SK-N-SH (cell line): ENCODE data around the gene ANAPC2. TPM values are rescaled to one million over a fixed set of nuclear protein-coding genes. Genes with fewer than 3 reads are reported as not detected.

Source experiments
- CTCF ChIA-PET: fragments of 300-600, 350-600 bp; formaldehyde crosslinking; extraction: SDS; loops from one replicate; lab custom pipeline; 2021; lab: Yijun Ruan, JAX
- POLR2A ChIA-PET: fragments of 350-600 bp; sonication (Branson Sonifier 250); formaldehyde crosslinking; extraction: SDS; loops from one replicate; lab custom pipeline; 2020; ENCODE audit warnings: antibody characterized with exemption, inconsistent platforms; lab: Yijun Ruan, JAX
- DNase-seq: peaks from one replicate; pipeline ENCODE4 v3.0.0; 2012
- H2AFZ ChIP-seq: fragments of 200-600 bp; sonication (generic); 2 replicates; pipeline ENCODE4 v1.8.1; 2016; ENCODE audit warnings: antibody characterized with exemption, mild to moderate bottlenecking, low read depth
- H3F3A ChIP-seq: fragments of 200-600 bp; sonication (generic); replicated peaks from 2 replicates; pipeline ENCODE3; 2016; ENCODE audit warnings: antibody characterized with exemption, mild to moderate bottlenecking; ENCODE audit not compliant: insufficient read depth
- H3K27ac ChIP-seq, 2 experiments: fragments of 200-500 bp in 1 of 2; fragments of 200-600 bp in 1 of 2; sonication (Bioruptor generic) in 1 of 2; sonication (generic), shearing (Covaris generic) in 1 of 2; 2 replicates each; pipeline versions ENCODE4 v1.5.1 to v1.6.1; 2014 to 2016; ENCODE audit warnings: low read depth in 2 of 2, inconsistent platforms in 1 of 2, low read length in 1 of 2, mild to moderate bottlenecking in 1 of 2, mixed read lengths in 1 of 2
- H3K27me3 ChIP-seq: fragments of 200-600 bp; sonication (generic), shearing (Covaris generic); 2 replicates; pipeline ENCODE4 v1.6.1; 2016; ENCODE audit warnings: mixed run types; ENCODE audit not compliant: insufficient read depth
- H3K36me3 ChIP-seq, 2 experiments: fragments of 200-500 bp in 1 of 2; fragments of 200-600 bp in 1 of 2; sonication (Bioruptor generic) in 1 of 2; sonication (generic) in 1 of 2; replicated peaks in 1 of 2; 2 replicates each; pipeline versions ENCODE3 to v1.5.1; 2014 to 2016; ENCODE audit warnings: low read length in 1 of 2, mild to moderate bottlenecking in 1 of 2; ENCODE audit not compliant: insufficient read depth in 2 of 2, control insufficient read depth in 1 of 2
- H3K4me1 ChIP-seq, 2 experiments: fragments of 200-500 bp in 1 of 2; fragments of 200-600 bp in 1 of 2; sonication (Bioruptor generic) in 1 of 2; sonication (generic), shearing (Covaris generic) in 1 of 2; 2 replicates each; pipeline versions ENCODE4 v1.5.1 to v1.6.1; 2014 to 2016; ENCODE audit warnings: low read depth in 1 of 2, low read length in 1 of 2, mixed run types in 1 of 2; ENCODE audit not compliant: insufficient read depth in 2 of 2, control insufficient read depth in 1 of 2
- H3K4me2 ChIP-seq: fragments of 200-600 bp; sonication (generic), shearing (Covaris generic); 2 replicates; pipeline ENCODE4 v1.6.1; 2017; ENCODE audit warnings: mixed run types
- H3K4me3 ChIP-seq, 2 experiments: fragments of 200-500 bp in 1 of 2; fragments of 200-600 bp in 1 of 2; sonication (Bioruptor generic) in 1 of 2; sonication (generic), shearing (Covaris generic) in 1 of 2; 2 replicates each; pipeline versions ENCODE4 v1.5.1 to v1.8.1; 2014 to 2016; ENCODE audit warnings: low read depth in 2 of 2, inconsistent platforms in 1 of 2, low read length in 1 of 2, mild to moderate bottlenecking in 1 of 2, mixed read lengths in 1 of 2, moderate library complexity in 1 of 2
- H3K79me2 ChIP-seq: fragments of 200-600 bp; sonication (generic); 2 replicates; pipeline ENCODE4 v1.8.1; 2017; ENCODE audit warnings: mild to moderate bottlenecking; ENCODE audit not compliant: insufficient read depth
- H3K9ac ChIP-seq: fragments of 200-600 bp; sonication (generic); 2 replicates; pipeline ENCODE4 v1.6.1; 2017; ENCODE audit warnings: mixed run types
- H3K9me2 ChIP-seq: fragments of 200-600 bp; sonication (generic); 2 replicates; pipeline ENCODE4 v1.6.1; 2017; ENCODE audit warnings: mixed run types
- H3K9me3 ChIP-seq: fragments of 200-600 bp; sonication (generic); 2 replicates; pipeline ENCODE4 v1.6.1; 2017; ENCODE audit warnings: mixed run types, mild to moderate bottlenecking, moderate library complexity
- H4K20me1 ChIP-seq: fragments of 200-600 bp; sonication (generic); 2 replicates; pipeline ENCODE4 v1.6.1; 2017; ENCODE audit warnings: mild to moderate bottlenecking, mixed run types; ENCODE audit not compliant: insufficient read depth
- CHD2 ChIP-seq: fragments of 150-350 bp; IDR thresholded peaks from 2 replicates; pipeline ENCODE4 v1.6.1; 2018; ENCODE audit warnings: low read length; ENCODE audit not compliant: partially characterized antibody
- EP300 ChIP-seq, 2 experiments: IDR thresholded peaks; 2 replicates each; pipeline versions ENCODE4 v1.4.0 to v1.6.1; 2012; ENCODE audit warnings: borderline replicate concordance in 1 of 2, low read depth in 1 of 2, low read length in 1 of 2
- FOSL2 ChIP-seq: IDR thresholded peaks from 2 replicates; pipeline ENCODE4 v1.4.0; 2012; ENCODE audit warnings: low read depth, mild to moderate bottlenecking, moderate library complexity, borderline replicate concordance
- FOXJ3 ChIP-seq: sonication (generic); formaldehyde crosslinking; IDR thresholded peaks from 2 replicates; pipeline ENCODE4 v1.5.1; 2020; ENCODE audit warnings: mild to moderate bottlenecking, missing genetic modification reagents
- GABPA ChIP-seq: IDR thresholded peaks from 2 replicates; pipeline ENCODE4 v1.4.0; 2012; ENCODE audit warnings: low read depth, mild to moderate bottlenecking
- GATA2 ChIP-seq: sonication (generic); formaldehyde crosslinking; IDR thresholded peaks from 2 replicates; pipeline ENCODE4 v1.5.0; 2020; ENCODE audit warnings: mild to moderate bottlenecking, missing genetic modification reagents
- JUND ChIP-seq: IDR thresholded peaks from 2 replicates; pipeline ENCODE4 v1.4.0; 2012
- NRF1 ChIP-seq: IDR thresholded peaks from 2 replicates; pipeline ENCODE4 v1.6.1; 2012; ENCODE audit warnings: low read depth, mild to moderate bottlenecking, low read length
- RAD21 ChIP-seq: IDR thresholded peaks from 2 replicates; pipeline ENCODE4 v1.6.1; 2012; ENCODE audit warnings: mild to moderate bottlenecking, low read length
- RCOR1 ChIP-seq: fragments of 150-350 bp; IDR thresholded peaks from 2 replicates; pipeline ENCODE4 v1.6.1; 2017; ENCODE audit warnings: antibody characterized with exemption, low read length
- RXRA ChIP-seq: IDR thresholded peaks from 2 replicates; pipeline ENCODE4 v1.4.0; 2012; ENCODE audit warnings: low read depth, mild to moderate bottlenecking, borderline replicate concordance
- TAF1 ChIP-seq: IDR thresholded peaks from 2 replicates; pipeline ENCODE4 v1.6.1; 2012; ENCODE audit warnings: low read depth, mild to moderate bottlenecking, low read length, moderate library complexity, borderline replicate concordance
- USF2 ChIP-seq: fragments of 150-350 bp; IDR thresholded peaks from 2 replicates; pipeline ENCODE4 v1.6.1; 2017; ENCODE audit warnings: antibody characterized with exemption, low read length, low read depth, borderline replicate concordance
- YY1 ChIP-seq: IDR thresholded peaks from 2 replicates; pipeline ENCODE4 v1.4.0; 2012; ENCODE audit warnings: low read depth, mild to moderate bottlenecking
- WGBS: methylation state at CpG from one replicate; pipeline ENCODE4 v1.1.6; 2017; ENCODE audit warnings: low lambda C conversion rate; 5-methylcytosine and 5-hydroxymethylcytosine counted together
- polyA plus RNA-seq, 3 experiments: library from polyadenylated mRNA; depleted of rRNA; stranded (reverse); fragments of >200 nt; gene quantifications; 2 replicates each; pipeline ENCODE4 v1.2.3, GENCODE V29; 2012

Gene ANAPC2
- polyA plus RNA-seq, 1 of the 3 experiments (the other 2 are of a cell fraction), result 35.1 TPM

DNA sequence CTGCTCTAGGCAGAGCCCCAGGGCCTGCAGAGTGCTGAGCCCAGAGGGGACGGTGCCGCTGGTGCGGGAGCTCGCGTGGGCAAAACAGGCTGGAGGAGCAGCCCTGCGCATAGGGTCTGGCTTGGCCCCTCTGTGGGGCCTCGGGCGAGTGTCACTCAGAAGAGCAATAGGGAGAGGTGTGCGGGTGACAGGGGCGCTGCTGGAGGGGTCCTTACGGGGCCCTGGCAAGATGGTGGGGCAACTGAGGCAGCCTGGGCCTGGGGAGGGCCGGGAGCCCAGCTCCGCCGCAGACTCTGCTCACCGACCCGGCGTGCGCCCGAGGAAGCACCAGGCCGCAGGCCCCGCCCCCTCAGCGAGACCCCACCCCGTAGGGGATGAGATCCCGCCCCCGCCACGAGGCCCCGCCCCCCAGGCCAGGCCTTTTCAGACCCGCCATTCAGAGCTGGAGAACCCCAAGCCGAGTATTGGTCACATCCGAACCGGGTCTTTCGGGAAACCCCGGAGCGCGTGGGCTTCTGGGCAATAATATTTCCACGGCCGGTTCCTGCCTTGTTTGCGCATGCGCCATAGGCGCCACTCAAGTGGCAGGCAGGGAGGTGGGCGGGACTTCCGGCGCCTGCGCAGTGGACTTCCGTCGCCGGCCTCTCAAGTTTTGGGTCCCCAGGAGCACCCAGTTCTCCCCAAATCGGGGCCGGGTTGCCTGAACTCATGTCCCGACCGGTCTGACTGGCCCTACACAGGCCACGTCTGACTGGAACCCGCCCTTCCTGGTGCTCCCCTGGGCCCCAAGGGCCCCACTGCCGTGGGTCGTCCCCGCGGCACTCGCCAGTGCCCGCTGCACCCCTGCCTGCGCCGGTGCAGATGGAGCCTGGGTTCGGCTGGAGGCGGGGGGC lies 35.0 kb upstream of the ANAPC2 start (continued):
- no peak for TF ChIP-seq FOSL2
- TF ChIP-seq TAF1, result peak; percentile 62; the same call in 1 of the 2 replicates
- no peak for TF ChIP-seq EP300 (IDR thresholded peaks at IDR 0.05; ENCODE audit: borderline replicate concordance in 1 of 2, low read depth in 1 of 2, low read length in 1 of 2)
- no peak for TF ChIP-seq FOXJ3 (CRISPR knock-in tag)
- TF ChIP-seq CHD2, result peak; percentile 79
- peak; percentile 35; the same call in 1 of the 2 replicates for TF ChIP-seq JUND
- peak; percentile 47; the same call in 1 of the 2 replicates for TF ChIP-seq YY1
- TF ChIP-seq GATA2 (CRISPR knock-in tag), result no peak
- no peak for TF ChIP-seq RAD21
- no peak for TF ChIP-seq RCOR1
- peak; percentile 81 for TF ChIP-seq NRF1
- TF ChIP-seq RXRA, result no peak
- no peak for TF ChIP-seq USF2

- no peaks in the 10 kb centered on the region for H3K9me3 ChIP-seq
- ChIA-PET POLR2A (interaction anchor here (0.8 to 3.4 kb wide), 8 partner anchors 18 to 136 kb away, joined by 3 to 18 read pairs (median 4); partner anchors contain the start of genes ANAPC2, MAN1B1, NDOR1 and SSNA1), CTCF (interaction anchor here (0.6 to 7.7 kb wide), 9 partner anchors 14 to 176 kb away, joined by 3 to 95 read pairs (median 3); partner anchors contain the start of genes NELFB, NPDC1 and TPRN)
- H2AFZ ChIP-seq, result 0 out of 2 replicates have a peak within 1 kb of the TSS, but pooled peaks have one; percentile 46
- no peaks in the 10 kb centered on the region for H3K9me2 ChIP-seq
- H4K20me1 ChIP-seq, result no peaks in the 10 kb centered on the region
- H3K4me2 ChIP-seq, result peak within 1 kb of the TSS; percentile 99
- 23% methylated on average over 6 of the region's 88 CpGs for WGBS
- H3K27ac ChIP-seq, result peak within 1 kb of the TSS; percentile 15 to 76; a peak in 2 of 4 replicates
- no peaks in the 10 kb centered on the region for H3K27me3 ChIP-seq
- no peaks in the 10 kb centered on the region for H3K79me2 ChIP-seq
- peaks cover 5 to 33% of the 10 kb centered on the region in 2 experiments; a peak in 1 of 4 replicates for H3K4me1 ChIP-seq
- TF ChIP-seq GABPA (no peak), TAF1 (no peak), EP300 (IDR thresholded peaks at IDR 0.05; ENCODE audit: borderline replicate concordance in 1 of 2, low read depth in 1 of 2, low read length in 1 of 2) (no peak), RXRA (no peak)
- peak; percentile 80 for DNase-seq
- H3K4me3 ChIP-seq, result peak within 1 kb of the TSS; percentile 56; a peak in 3 of 4 replicates
- H3K36me3 ChIP-seq, result no peaks in the 10 kb centered on the region
- peaks cover 16% of the 10 kb centered on the region for H3F3A ChIP-seq
- H3K9ac ChIP-seq, result peak within 1 kb of the TSS; percentile 49
Measured at GRCh38 chr9:137222190-137223077, 34.1 kb upstream of the ANAPC2 start, which contains the start of gene RNF208. RNF208 (minus strand) TSS chr9:137222240; CDS start chr9:137221212, 1,028 bp downstream.
